CD4-positive, alpha-beta T cell treated with Interleukin-17A for 1 hour (primary cell): Measurements from ENCODE around the gene OR2M4.
"Not testable (repeated sequence)": the region's sequence is repeated elsewhere in the genome, so short reads cannot be mapped to it uniquely, and the experiment has no call there.

Experiments
- DNase-seq: peaks from one replicate; pipeline ENCODE4 v3.0.0-alpha.2; 2020

Gene OR2M4

GRCh38 chr1:248231117-248231516 is at the start of gene OR2M4:
Gene OR2M4 (plus strand): TSS chr1:248231417. CDS start chr1:248238929, 7,512 bp downstream.
- DNase-seq, result no peak

GRCh38 chr1:248183996-248184395 is 47.2 kb upstream of the OR2M4 start:
- no peak for DNase-seq

GRCh38 chr1:248187363-248187762 is 43.9 kb upstream of the OR2M4 start:
- DNase-seq, result no peak

- no peak for DNase-seq
These were observed 42.2 kb upstream of the OR2M4 start for GRCh38 chr1:248189026-248189425.

- no peak for DNase-seq
These were observed 37.1 kb upstream of the OR2M4 start for GRCh38 chr1:248194117-248194516.

- DNase-seq, result no peak
These were observed 34.3 kb upstream of the OR2M4 start, which contains the start of gene OR2M3 for GRCh38 chr1:248196965-248197364. Gene OR2M3 (plus strand): TSS chr1:248197265. CDS start chr1:248203068, 5,803 bp downstream.

- no peak for DNase-seq
These were observed 15.3 kb upstream of the OR2M4 start for GRCh38 chr1:248215880-248216279.

- no peak for DNase-seq
These were observed 5.7 kb upstream of the OR2M4 start for GRCh38 chr1:248225537-248225936.

GRCh38 chr1:248229360-248229908 is 1.8 kb upstream of the OR2M4 start:
- no peak for DNase-seq

- DNase-seq, result no peak
These were observed 8.3 kb downstream of the OR2M4 start for GRCh38 chr1:248239478-248239877.

GRCh38 chr1:248243204-248243603 is 12.0 kb downstream of the OR2M4 start:
- peak; percentile 34 for DNase-seq

- DNase-seq, result not testable (repeated sequence)
These were observed 28.1 kb downstream of the OR2M4 start for GRCh38 chr1:248259309-248259708.

GRCh38 chr1:248268178-248268577 is 37.0 kb downstream of the OR2M4 start:
- no peak for DNase-seq

GRCh38 chr1:248273225-248273624 is 42.0 kb downstream of the OR2M4 start:
- DNase-seq, result not testable (repeated sequence)

GRCh38 chr1:248277876-248278275 is 46.7 kb downstream of the OR2M4 start, which contains the start of gene OR2T33:
Gene OR2T33 (minus strand): TSS chr1:248277976. CDS start chr1:248273814, 4,162 bp downstream.
- no peak for DNase-seq

GRCh38 chr1:248288391-248288790 is 57.2 kb downstream of the OR2M4 start:
- DNase-seq, result no peak
